CD4-positive, alpha-beta T cell (primary cell): ENCODE measurements around the gene IL22RA1. TPM values are rescaled to one million over a fixed set of nuclear protein-coding genes. Genes with fewer than 3 reads are reported as not detected.

ENCODE experiments used
- ATAC-seq: fragments of 200-7000 bp; cut with Tn5 transposase; one replicate; pipeline ENCODE4 v1.10.0; 2022; ENCODE audit warnings: mild to moderate bottlenecking; ENCODE audit not compliant: poor library complexity
- CTCF ChIA-PET: fragments of 350-600 bp; sonication (Branson Sonifier 250); formaldehyde crosslinking; loops from one replicate; lab custom pipeline; 2021; ENCODE audit warnings: antibody characterized with exemption, inconsistent platforms; lab: Charles Lee
- POLR2A ChIA-PET: fragments of 350-600 bp; sonication (Branson Sonifier 250); formaldehyde crosslinking; loops from one replicate; lab custom pipeline; 2021; ENCODE audit warnings: antibody characterized with exemption, inconsistent platforms; lab: Charles Lee
- DNase-seq, 14 experiments: peaks; one replicate each; pipeline ENCODE4 v3.0.0-alpha.2; 2013 to 2020; ENCODE audit warnings: mixed read lengths in 2 of 14
- H3K27ac ChIP-seq, 2 donors: one replicate each; pipeline versions ENCODE4 v1.5.1 to v1.7.0; 2013; ENCODE audit warnings: low read length in 2 of 2, low read depth in 1 of 2, mild to moderate bottlenecking in 1 of 2
- H3K27me3 ChIP-seq, 2 experiments: 1 replicate in 1 of 2; 2 replicates in 1 of 2; pipeline versions ENCODE4 v1.6.1 to v1.7.0; 2013; ENCODE audit warnings: low read length in 2 of 2, control low read depth in 1 of 2, mild to moderate bottlenecking in 1 of 2, moderate library complexity in 1 of 2; ENCODE audit not compliant: insufficient read depth in 2 of 2, control insufficient read depth in 1 of 2
- H3K36me3 ChIP-seq: one replicate; pipeline ENCODE4 v1.6.1; 2013; ENCODE audit warnings: low read length, control low read depth; ENCODE audit not compliant: insufficient read depth
- H3K4me1 ChIP-seq: one replicate; pipeline ENCODE4 v1.6.1; 2013; ENCODE audit warnings: low read length, control low read depth; ENCODE audit not compliant: insufficient read depth
- H3K4me3 ChIP-seq: one replicate; pipeline ENCODE4 v1.5.1; 2013; ENCODE audit warnings: mild to moderate bottlenecking, low read length, moderate library complexity
- H3K9me3 ChIP-seq, 2 experiments: 1 replicate in 1 of 2; 2 replicates in 1 of 2; pipeline versions ENCODE4 v1.6.1 to v1.7.0; 2013; ENCODE audit warnings: low read length in 2 of 2, mild to moderate bottlenecking in 2 of 2, control low read depth in 1 of 2, moderate library complexity in 1 of 2; ENCODE audit not compliant: control insufficient read depth in 1 of 2, insufficient read depth in 1 of 2
- H3K27ac Mint-ChIP-seq: one replicate; pipeline ENCODE4 v1.8.0; 2020; ENCODE audit warnings: mixed read lengths
- H3K27me3 Mint-ChIP-seq: one replicate; pipeline ENCODE4 v1.8.0; 2021; ENCODE audit warnings: mixed read lengths
- H3K36me3 Mint-ChIP-seq: one replicate; pipeline ENCODE4 v1.8.0; 2021; ENCODE audit warnings: low read depth, mixed read lengths
- H3K4me1 Mint-ChIP-seq: one replicate; pipeline ENCODE4 v1.8.0; 2021; ENCODE audit warnings: low read depth, mixed read lengths
- H3K4me3 Mint-ChIP-seq: one replicate; pipeline ENCODE4 v1.8.0; 2020; ENCODE audit warnings: mild to moderate bottlenecking, mixed read lengths
- H3K9me3 Mint-ChIP-seq: one replicate; pipeline ENCODE4 v1.8.0; 2020; ENCODE audit warnings: mixed read lengths
- CTCF ChIP-seq: fragments of 200-600 bp; IDR thresholded peaks from one replicate; pipeline ENCODE4 v1.8.0; 2022; ENCODE audit warnings: antibody characterized with exemption, mild to moderate bottlenecking
- intact Hi-C, 2 experiments: fragments of 100-400 bp; cut with DNase I in 1 of 2; cut with micrococcal nuclease in 1 of 2; formaldehyde crosslinking; loops; one replicate each; pipeline versions ENCODE4 v1.15.1 to v1.9.0; 2023 to 2025; cut with DNase I, micrococcal nuclease
- total RNA-seq, 174 experiments: library from RNA in 2 of 174; stranded (reverse) in 2 of 174; gene quantifications; one replicate each; pipeline ENCODE4 v1.2.3 and lab custom pipeline; 2021 to 2026

Gene IL22RA1
- total RNA-seq, 2 experiments from 2014 or later = not detected

DNA sequence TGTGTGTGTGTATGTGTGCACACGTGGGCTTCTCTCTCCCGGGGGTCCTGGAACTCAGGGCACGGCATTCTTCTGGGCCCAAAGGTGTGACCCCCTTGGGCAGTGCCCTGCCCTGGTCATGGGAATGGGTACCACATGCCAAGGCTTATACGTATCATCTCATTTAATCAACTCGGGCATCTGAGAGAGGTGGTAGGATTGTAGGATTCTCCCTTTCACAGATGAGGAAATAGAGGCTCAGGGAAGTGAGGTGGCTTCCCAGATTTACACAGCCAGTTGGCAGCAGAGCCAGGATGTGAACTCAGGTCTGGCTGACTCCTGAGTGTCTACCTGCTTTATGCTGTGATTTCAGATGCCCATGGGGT is 46.2 kb downstream of the IL22RA1 start:
- intact Hi-C loops = no loop called here
- POLR2A ChIA-PET = no interaction called here
- no peak for ATAC-seq

GRCh38 chr1:24096009-24096738 is 46.8 kb downstream of the IL22RA1 start:
- Histone ChIP-seq H3K36me3 (no peaks in the 10 kb centered on the region), H3K27ac (no peak overlapping the region), H3K4me3 (no peak overlapping the region), H3K27me3 (no peaks in the 10 kb centered on the region), H3K9me3 (no peaks in the 10 kb centered on the region), H3K4me1 (no peaks in the 10 kb centered on the region)
- ATAC-seq (no peak), DNase-seq (no peak)
- CTCF ChIA-PET = no interaction called here
- peaks cover 12% of the 10 kb centered on the region for H3K27me3 Mint-ChIP-seq
- H3K4me3 Mint-ChIP-seq = no peak overlapping the region
- no peak overlapping the region for H3K27ac Mint-ChIP-seq
- intact Hi-C loops = no loop called here
- no peaks in the 10 kb centered on the region for H3K36me3 Mint-ChIP-seq
- H3K9me3 Mint-ChIP-seq = no peaks in the 10 kb centered on the region
- POLR2A ChIA-PET = no interaction called here
- H3K4me1 Mint-ChIP-seq = no peaks in the 10 kb centered on the region
- no peak for TF ChIP-seq CTCF

More for the DNA sequence above, 46.2 kb downstream of the IL22RA1 start:
- Histone ChIP-seq H3K9me3 (no peaks in the 10 kb centered on the region), H3K27ac (no peak overlapping the region), H3K4me3 (no peak overlapping the region), H3K36me3 (no peaks in the 10 kb centered on the region), H3K4me1 (no peaks in the 10 kb centered on the region), H3K27me3 (no peaks in the 10 kb centered on the region)
- H3K4me3 Mint-ChIP-seq = no peak overlapping the region
- H3K36me3 Mint-ChIP-seq = no peaks in the 10 kb centered on the region
- DNase-seq = no peak
- H3K9me3 Mint-ChIP-seq = no peaks in the 10 kb centered on the region
- no peak overlapping the region for H3K27ac Mint-ChIP-seq
- CTCF ChIA-PET = no interaction called here
- no peaks in the 10 kb centered on the region for H3K4me1 Mint-ChIP-seq
- no peak for TF ChIP-seq CTCF
- peaks cover 12% of the 10 kb centered on the region for H3K27me3 Mint-ChIP-seq

DNA sequence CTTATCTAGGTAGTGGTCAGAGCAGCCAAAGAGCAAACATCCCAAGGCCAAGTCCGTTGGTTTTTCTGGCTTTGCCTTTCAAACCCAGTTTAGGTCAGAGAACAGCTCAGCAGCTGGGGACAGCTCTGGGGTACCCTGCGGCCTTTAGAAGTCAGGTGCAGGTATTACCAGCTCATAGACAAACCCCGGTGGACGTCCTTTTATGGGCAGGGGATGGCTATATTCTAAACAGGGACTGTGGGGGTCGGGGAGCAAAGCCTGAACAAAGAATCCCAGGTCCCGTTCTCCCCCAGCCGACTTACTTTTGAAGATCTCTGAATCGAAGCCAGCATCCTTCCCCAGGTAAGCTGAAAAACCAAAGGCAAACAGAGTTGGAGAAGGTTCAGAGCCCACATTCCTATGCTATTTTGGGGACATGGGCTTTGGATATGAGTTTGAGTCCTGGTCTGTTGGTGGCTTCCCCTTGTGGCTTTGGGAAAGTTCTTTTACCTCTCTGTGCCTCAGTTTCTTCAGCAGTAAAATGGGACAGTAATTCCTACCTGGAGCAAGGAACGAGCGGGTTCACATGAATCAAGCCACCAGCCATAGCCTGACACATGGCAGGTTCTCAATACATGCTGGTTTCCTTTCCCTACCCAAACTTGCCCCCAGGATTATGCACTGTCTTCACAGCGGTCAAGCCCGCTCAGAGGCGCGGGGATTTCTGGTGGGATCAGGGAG is 47.6 kb downstream of the IL22RA1 start:
- no peak overlapping the region for H3K4me3 ChIP-seq
- intact Hi-C loops = no loop called here
- TF ChIP-seq CTCF = no peak
- no peaks in the 10 kb centered on the region for H3K27me3 ChIP-seq
- Mint-ChIP-seq H3K4me3 (no peak overlapping the region), H3K9me3 (no peaks in the 10 kb centered on the region), H3K27me3 (peaks cover 12% of the 10 kb centered on the region), H3K4me1 (no peaks in the 10 kb centered on the region), H3K27ac (no peak overlapping the region), H3K36me3 (no peaks in the 10 kb centered on the region)
- no peaks in the 10 kb centered on the region for H3K36me3 ChIP-seq
- H3K4me1 ChIP-seq = no peaks in the 10 kb centered on the region
- ATAC-seq = no peak
- H3K27ac ChIP-seq = no peak overlapping the region
- CTCF ChIA-PET = no interaction called here
- H3K9me3 ChIP-seq = no peaks in the 10 kb centered on the region
- no peak for DNase-seq
- POLR2A ChIA-PET = no interaction called here
